ENCODE measurements around the gene SPATA13. TPM values are rescaled to one million over a fixed set of nuclear protein-coding genes. Genes with fewer than 3 reads are reported as not detected.
A peak's percentile ranks its signal among the peaks of the same experiment; 100 is the strongest.

Gene SPATA13
- total RNA-seq, 1 experiment from 2014 or later, result 28.7 TPM

DNA sequence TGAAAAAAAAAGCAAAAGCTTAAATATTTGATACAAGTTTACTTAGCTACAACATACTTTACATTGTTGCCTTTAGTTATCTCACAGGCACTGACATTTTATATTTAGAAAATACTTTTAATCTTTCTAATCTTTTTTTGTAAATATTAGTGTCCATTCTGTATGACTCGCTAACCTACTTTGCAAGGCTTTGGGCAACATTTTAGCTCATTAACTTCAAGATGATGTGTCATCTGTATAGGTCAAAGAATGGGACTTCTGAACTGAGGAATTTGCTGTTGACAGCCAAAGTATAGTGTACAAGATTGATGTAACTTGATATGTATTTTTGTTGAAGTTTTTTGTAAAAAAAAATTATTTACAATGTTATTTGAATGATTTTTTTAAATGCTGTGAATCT is 146.1 kb downstream of the SPATA13 start:
- no peaks in the 10 kb centered on the region for H4K20me1 ChIP-seq (ENCODE audit: insufficient read depth)
- peaks cover 15% of the 10 kb centered on the region for H3F3A ChIP-seq (ENCODE audit: insufficient read depth, low read depth)
- DNase-seq, result peak in 1 of 2 experiments; percentile 82
- H3K9me2 ChIP-seq (ENCODE audit: insufficient read depth), result no peaks in the 10 kb centered on the region
- H3K4me2 ChIP-seq, result no peak overlapping the region
- H3K4me1 ChIP-seq (replicated peaks; ENCODE audit: insufficient read depth), result peaks cover 16% of the 10 kb centered on the region
- TF ChIP-seq, protein P1, sequence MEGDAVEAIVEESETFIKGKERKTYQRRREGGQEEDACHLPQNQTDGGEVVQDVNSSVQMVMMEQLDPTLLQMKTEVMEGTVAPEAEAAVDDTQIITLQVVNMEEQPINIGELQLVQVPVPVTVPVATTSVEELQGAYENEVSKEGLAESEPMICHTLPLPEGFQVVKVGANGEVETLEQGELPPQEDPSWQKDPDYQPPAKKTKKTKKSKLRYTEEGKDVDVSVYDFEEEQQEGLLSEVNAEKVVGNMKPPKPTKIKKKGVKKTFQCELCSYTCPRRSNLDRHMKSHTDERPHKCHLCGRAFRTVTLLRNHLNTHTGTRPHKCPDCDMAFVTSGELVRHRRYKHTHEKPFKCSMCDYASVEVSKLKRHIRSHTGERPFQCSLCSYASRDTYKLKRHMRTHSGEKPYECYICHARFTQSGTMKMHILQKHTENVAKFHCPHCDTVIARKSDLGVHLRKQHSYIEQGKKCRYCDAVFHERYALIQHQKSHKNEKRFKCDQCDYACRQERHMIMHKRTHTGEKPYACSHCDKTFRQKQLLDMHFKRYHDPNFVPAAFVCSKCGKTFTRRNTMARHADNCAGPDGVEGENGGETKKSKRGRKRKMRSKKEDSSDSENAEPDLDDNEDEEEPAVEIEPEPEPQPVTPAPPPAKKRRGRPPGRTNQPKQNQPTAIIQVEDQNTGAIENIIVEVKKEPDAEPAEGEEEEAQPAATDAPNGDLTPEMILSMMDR (conservative IDR thresholded peaks at IDR 0.05), result no peak
- TF ChIP-seq EZH2 (IDR thresholded peaks at IDR 0.05; ENCODE audit: low read depth), result no peak
- POLR2A ChIA-PET (ENCODE audit: unreplicated experiment), result interaction anchor here (0.5 to 0.7 kb wide), 2 partner anchors 205 to 470 kb away, joined by 7 to 12 read pairs; no protein-coding TSS in a partner anchor
- BruUV-seq (replicated peaks), result no TSS peak
- H3K27me3 ChIP-seq (ENCODE audit: insufficient read depth, low read depth), result no peaks in the 10 kb centered on the region
- H3K36me3 ChIP-seq (ENCODE audit: low read depth), result no peaks in the 10 kb centered on the region
- H3K4me3 ChIP-seq, result no peak overlapping the region
- CTCF ChIA-PET, result no interaction called here
- peak overlapping the region; percentile 27; the same call in 1 of the 2 replicates for H3K27ac ChIP-seq
- no peak overlapping the region for H2AFZ ChIP-seq
- no peaks in the 10 kb centered on the region for H3K9me3 ChIP-seq (ENCODE audit: insufficient read depth, low read depth)
- intact Hi-C loops (cut with micrococcal nuclease; ENCODE audit: unreplicated experiment), result loop anchor here (10.0 kb wide), 1 partner anchor 258 kb away; no protein-coding TSS in a partner anchor
- no peaks in the 10 kb centered on the region for H3K79me2 ChIP-seq (ENCODE audit: low read depth)

DNA sequence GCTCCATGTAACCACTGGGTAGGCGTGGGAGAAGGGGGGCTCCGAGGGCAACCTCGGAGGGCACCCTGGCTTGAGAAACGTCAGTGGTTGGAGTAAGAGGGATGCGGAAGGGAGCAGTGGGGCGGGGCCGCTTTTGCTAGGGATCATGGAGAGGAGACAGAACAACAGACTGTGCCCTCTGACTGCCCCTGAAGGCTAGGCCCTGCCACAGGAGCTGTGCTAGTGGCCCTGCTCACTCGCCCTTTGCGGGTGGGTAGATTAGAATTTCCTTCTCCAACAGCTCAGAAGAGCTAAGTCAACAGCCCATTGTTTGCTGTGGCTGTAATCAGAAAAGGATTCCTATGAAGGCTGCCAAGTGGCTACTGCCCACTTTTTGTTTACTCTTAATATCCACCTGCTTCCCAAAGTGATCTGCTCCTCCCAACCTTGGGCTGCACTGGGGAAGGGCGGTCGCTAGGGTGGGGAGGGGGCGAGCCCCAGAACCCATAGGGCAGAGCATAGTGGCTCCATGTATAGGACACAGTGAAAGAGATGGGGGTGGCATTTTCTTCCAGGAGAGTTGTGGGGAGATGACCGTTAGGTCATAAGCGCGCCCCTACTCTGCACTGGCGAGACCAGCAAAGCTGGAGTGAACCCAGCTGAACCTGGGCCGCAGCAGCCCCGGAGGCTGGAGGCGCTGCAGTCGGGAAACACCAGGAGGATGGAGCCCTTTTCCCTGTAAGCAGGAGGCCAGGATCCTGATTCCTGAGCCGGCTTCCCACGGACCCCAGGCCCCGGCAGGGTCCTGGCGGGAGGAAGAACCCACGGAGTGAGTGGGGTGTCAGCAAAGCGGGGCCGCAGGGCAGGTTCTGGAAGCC is 146.9 kb downstream of the SPATA13 start:
- DNase-seq, result peak; percentile 3 to 58
- Histone ChIP-seq H3K4me1 (replicated peaks; ENCODE audit: insufficient read depth) (peaks cover 16% of the 10 kb centered on the region), H3K4me2 (0 out of 2 replicates have a peak overlapping the region, but pooled peaks have one; percentile 40), H3K27me3 (ENCODE audit: insufficient read depth, low read depth) (no peaks in the 10 kb centered on the region), H3K9me3 (ENCODE audit: insufficient read depth, low read depth) (no peaks in the 10 kb centered on the region), H2AFZ (no peak overlapping the region), H3K27ac (no peak overlapping the region; the same call in 1 of the 2 replicates), H3K79me2 (ENCODE audit: low read depth) (no peaks in the 10 kb centered on the region), H3K9me2 (ENCODE audit: insufficient read depth) (no peaks in the 10 kb centered on the region), H3F3A (ENCODE audit: insufficient read depth, low read depth) (peaks cover 15% of the 10 kb centered on the region), H3K36me3 (ENCODE audit: low read depth) (no peaks in the 10 kb centered on the region), H4K20me1 (ENCODE audit: insufficient read depth) (no peaks in the 10 kb centered on the region), H3K4me3 (no peak overlapping the region)
- BruUV-seq (replicated peaks), result no TSS peak
- CTCF ChIA-PET, result no interaction called here
- TF ChIP-seq, protein P1 (conservative IDR thresholded peaks at IDR 0.05), result no peak
- no peak for TF ChIP-seq EZH2 (IDR thresholded peaks at IDR 0.05; ENCODE audit: low read depth)
- POLR2A ChIA-PET (ENCODE audit: unreplicated experiment), result no interaction called here
- intact Hi-C loops (cut with micrococcal nuclease; ENCODE audit: unreplicated experiment), result loop anchor here (10.0 kb wide), 1 partner anchor 257 kb away; no protein-coding TSS in a partner anchor

DNA sequence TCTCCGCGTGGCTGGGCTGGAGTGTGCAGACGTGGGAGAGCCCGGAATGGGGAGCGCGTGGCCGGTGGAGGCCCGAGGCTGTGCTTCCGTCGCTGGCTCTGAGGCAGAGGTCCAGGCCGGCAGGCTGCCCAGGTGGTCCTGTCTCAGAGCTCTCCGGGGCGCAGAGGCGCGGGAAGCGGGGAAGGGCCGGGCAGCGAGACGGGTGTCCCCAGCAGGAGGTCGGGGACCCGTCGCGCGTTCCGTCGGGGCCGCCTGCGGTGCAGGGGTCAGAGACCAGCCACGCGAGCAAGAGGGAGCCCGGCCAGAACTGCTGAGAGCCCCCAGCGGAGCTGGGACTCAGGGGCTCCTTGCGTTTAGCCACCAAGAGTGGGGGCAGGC is 147.5 kb downstream of the SPATA13 start:
- no peak for DNase-seq
- Histone ChIP-seq H3K79me2 (ENCODE audit: low read depth) (no peaks in the 10 kb centered on the region), H3K4me1 (replicated peaks; ENCODE audit: insufficient read depth) (peaks cover 16% of the 10 kb centered on the region), H3K9me3 (ENCODE audit: insufficient read depth, low read depth) (no peaks in the 10 kb centered on the region), H4K20me1 (ENCODE audit: insufficient read depth) (no peaks in the 10 kb centered on the region), H3F3A (ENCODE audit: insufficient read depth, low read depth) (peaks cover 15% of the 10 kb centered on the region), H3K9me2 (ENCODE audit: insufficient read depth) (no peaks in the 10 kb centered on the region), H2AFZ (no peak overlapping the region), H3K27me3 (ENCODE audit: insufficient read depth, low read depth) (no peaks in the 10 kb centered on the region), H3K27ac (no peak overlapping the region), H3K4me3 (no peak overlapping the region), H3K36me3 (ENCODE audit: low read depth) (no peaks in the 10 kb centered on the region), H3K4me2 (no peak overlapping the region)
- ChIA-PET POLR2A (ENCODE audit: unreplicated experiment) (no interaction called here), CTCF (no interaction called here)
- no peak for TF ChIP-seq EZH2 (IDR thresholded peaks at IDR 0.05; ENCODE audit: low read depth)
- TF ChIP-seq, protein P1 (conservative IDR thresholded peaks at IDR 0.05), result no peak
- BruUV-seq (replicated peaks), result no TSS peak
- intact Hi-C loops (cut with micrococcal nuclease; ENCODE audit: unreplicated experiment), result loop anchor here (10.0 kb wide), 1 partner anchor 257 kb away; no protein-coding TSS in a partner anchor

Data from PC-9 (cell line).